Caco-2 (cell line): ENCODE data around the gene PPIC. TPM values are rescaled to one million over a fixed set of nuclear protein-coding genes. Genes with fewer than 3 reads are reported as not detected.

Source experiments
- BruUV-seq: library from RNA; stranded (reverse); fragments of 400-500 nt; replicated peaks from 2 replicates; lab custom pipeline; 2021; lab: Mats Ljungman, UMichigan
- CTCF ChIA-PET: fragments of 300-600 bp; sonication (Branson Sonifier 250); formaldehyde crosslinking; loops from one replicate; lab custom pipeline; 2022; ENCODE audit warnings: antibody characterized with exemption; lab: Charles Lee
- POLR2A ChIA-PET: fragments of 300-600 bp; sonication (Branson Sonifier 250); formaldehyde crosslinking; loops from one replicate; lab custom pipeline; 2022; ENCODE audit warnings: antibody characterized with exemption; lab: Charles Lee
- DNase-seq, 2 experiments: peaks; one replicate each; pipeline versions ENCODE4 v3.0.0 to v3.0.0-alpha.2; 2020 to 2022
- H3K27me3 ChIP-seq: replicated peaks from 2 replicates; pipeline ENCODE4 v1.6.0; 2011; ENCODE audit warnings: low read length; ENCODE audit not compliant: control insufficient read depth, insufficient read depth
- H3K36me3 ChIP-seq: 2 replicates; pipeline ENCODE4 v1.5.1; 2011; ENCODE audit warnings: low read length; ENCODE audit not compliant: control insufficient read depth, insufficient read depth
- H3K4me1 ChIP-seq: fragments of 250-450 bp; sonication (Bioruptor Pico); 2 replicates; pipeline ENCODE4 v1.5.1; 2020; ENCODE audit warnings: mild to moderate bottlenecking
- H3K4me3 ChIP-seq: 2 replicates; pipeline ENCODE4 v1.5.1; 2011; ENCODE audit warnings: low read depth, mild to moderate bottlenecking, control low read depth, low read length
- H3K9me3 ChIP-seq: fragments of 250-450 bp; sonication (Bioruptor Pico); 2 replicates; pipeline ENCODE4 v1.5.1; 2020; ENCODE audit warnings: mild to moderate bottlenecking, moderate library complexity
- H3K27ac Mint-ChIP-seq: one replicate; pipeline ENCODE4 v1.8.0; 2022; ENCODE audit warnings: mixed read lengths; ENCODE audit not compliant: unreplicated experiment
- H3K27me3 Mint-ChIP-seq: one replicate; pipeline ENCODE4 v1.8.0; 2022; ENCODE audit warnings: mixed read lengths; ENCODE audit not compliant: insufficient read depth, unreplicated experiment
- H3K36me3 Mint-ChIP-seq: one replicate; pipeline ENCODE4 v1.8.0; 2022; ENCODE audit warnings: mild to moderate bottlenecking, mixed read lengths; ENCODE audit not compliant: insufficient read depth, unreplicated experiment
- H3K4me1 Mint-ChIP-seq: one replicate; pipeline ENCODE4 v1.8.0; 2022; ENCODE audit warnings: low read depth, mixed read lengths; ENCODE audit not compliant: unreplicated experiment
- H3K4me3 Mint-ChIP-seq: one replicate; pipeline ENCODE4 v1.8.0; 2022; ENCODE audit warnings: mild to moderate bottlenecking, moderate library complexity, mixed read lengths; ENCODE audit not compliant: unreplicated experiment
- H3K9me3 Mint-ChIP-seq: one replicate; pipeline ENCODE4 v1.8.0; 2022; ENCODE audit warnings: mixed read lengths; ENCODE audit not compliant: unreplicated experiment
- CTCF ChIP-seq, 2 experiments: fragments of 200-600 bp in 1 of 2; IDR thresholded peaks; 1 replicate in 1 of 2; 2 replicates in 1 of 2; pipeline versions ENCODE4 v1.5.1 to v1.8.0; 2011 to 2022; ENCODE audit warnings: antibody characterized with exemption in 1 of 2, control low read depth in 1 of 2, inconsistent platforms in 1 of 2, low read depth in 1 of 2, low read length in 1 of 2, mild to moderate bottlenecking in 1 of 2, moderate library complexity in 1 of 2; ENCODE audit not compliant: insufficient read depth in 1 of 2, severe bottlenecking in 1 of 2, unreplicated experiment in 1 of 2
- intact Hi-C: fragments of 100-400 bp; cut with micrococcal nuclease; formaldehyde crosslinking; loops from one replicate; pipeline ENCODE4 v1.10.0; 2022; ENCODE audit not compliant: unreplicated experiment
- total RNA-seq: library from RNA; stranded (reverse); gene quantifications from 2 replicates; pipeline ENCODE4 v1.2.3, GENCODE V29; 2022

PPIC gene
- total RNA-seq, 1 experiment from 2014 or later = 50.6 TPM

DNA sequence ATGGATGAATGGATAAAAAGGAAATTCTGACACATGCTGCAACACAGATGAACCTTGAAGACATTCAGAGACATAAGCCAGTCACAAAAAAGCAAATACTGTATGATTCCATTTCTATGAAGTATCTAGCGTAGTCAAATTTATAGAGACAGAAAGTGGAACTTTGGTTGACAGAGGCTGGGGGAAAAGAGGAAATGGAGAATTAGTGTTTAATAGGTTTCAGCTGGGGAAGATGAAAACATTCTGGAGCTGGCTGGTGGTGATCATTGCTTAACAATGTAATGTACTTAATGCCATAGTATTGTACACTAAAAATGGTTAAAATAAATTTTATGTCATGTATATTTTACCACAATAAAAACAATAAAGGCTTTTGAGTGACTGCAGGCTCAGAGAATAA, 24.2 kb downstream of the PPIC start:
- Mint-ChIP-seq H3K27ac (no peak overlapping the region), H3K27me3 (no peaks in the 10 kb centered on the region), H3K36me3 (no peaks in the 10 kb centered on the region), H3K4me3 (no peak overlapping the region), H3K4me1 (peaks cover 6% of the 10 kb centered on the region), H3K9me3 (no peaks in the 10 kb centered on the region)
- H3K4me1 ChIP-seq = no peaks in the 10 kb centered on the region
- ChIA-PET POLR2A (no interaction called here), CTCF (no interaction called here)
- no peaks in the 10 kb centered on the region for H3K36me3 ChIP-seq
- H3K4me3 ChIP-seq = no peak overlapping the region
- DNase-seq = no peak
- no peaks in the 10 kb centered on the region for H3K9me3 ChIP-seq
- no peak for TF ChIP-seq CTCF (IDR thresholded peaks at IDR 0.05; ENCODE audit: insufficient read depth in 1 of 2, low read depth in 1 of 2, low read length in 1 of 2, severe bottlenecking in 1 of 2, unreplicated experiment in 1 of 2)
- BruUV-seq = no TSS peak
- intact Hi-C loops = no loop called here
- no peaks in the 10 kb centered on the region for H3K27me3 ChIP-seq

- no peak for TF ChIP-seq CTCF (IDR thresholded peaks at IDR 0.05; ENCODE audit: insufficient read depth in 1 of 2, low read depth in 1 of 2, low read length in 1 of 2, severe bottlenecking in 1 of 2, unreplicated experiment in 1 of 2)
- no peak for DNase-seq
- Mint-ChIP-seq H3K27ac (no peak overlapping the region), H3K27me3 (no peaks in the 10 kb centered on the region), H3K4me3 (no peak overlapping the region), H3K4me1 (no peaks in the 10 kb centered on the region), H3K9me3 (no peaks in the 10 kb centered on the region), H3K36me3 (peaks cover 5% of the 10 kb centered on the region)
- no TSS peak for BruUV-seq
- Histone ChIP-seq H3K27me3 (no peaks in the 10 kb centered on the region), H3K4me3 (no peak overlapping the region), H3K36me3 (no peaks in the 10 kb centered on the region), H3K4me1 (no peaks in the 10 kb centered on the region), H3K9me3 (no peaks in the 10 kb centered on the region)
- CTCF ChIA-PET = no interaction called here
- POLR2A ChIA-PET = no interaction called here
- intact Hi-C loops = no loop called here
Observed at GRCh38 chr5:123007754-123008153, 28.8 kb downstream of the PPIC start.

GRCh38 chr5:123007182-123007581, 29.3 kb downstream of the PPIC start:
- TF ChIP-seq CTCF (IDR thresholded peaks at IDR 0.05; ENCODE audit: insufficient read depth in 1 of 2, low read depth in 1 of 2, low read length in 1 of 2, severe bottlenecking in 1 of 2, unreplicated experiment in 1 of 2) = no peak
- Mint-ChIP-seq H3K9me3 (no peaks in the 10 kb centered on the region), H3K36me3 (peaks cover 5% of the 10 kb centered on the region), H3K4me1 (no peaks in the 10 kb centered on the region), H3K27ac (no peak overlapping the region), H3K4me3 (no peak overlapping the region), H3K27me3 (no peaks in the 10 kb centered on the region)
- no peak overlapping the region for H3K4me3 ChIP-seq
- no peak for DNase-seq
- H3K9me3 ChIP-seq = no peaks in the 10 kb centered on the region
- no peaks in the 10 kb centered on the region for H3K36me3 ChIP-seq
- ChIA-PET POLR2A (interaction anchor here (0.9 kb wide), 1 partner anchor 161 kb away, joined by 15 read pairs; no protein-coding TSS in a partner anchor), CTCF (no interaction called here)
- intact Hi-C loops = no loop called here
- BruUV-seq = no TSS peak
- no peaks in the 10 kb centered on the region for H3K4me1 ChIP-seq
- H3K27me3 ChIP-seq = no peaks in the 10 kb centered on the region
